OCI-LY3 (cell line): ENCODE data around the gene NCOA3.
A peak's percentile ranks its signal among the peaks of the same experiment; 100 is the strongest.

Experiments used
- CTCF ChIP-seq: fragments of 200-600, 300-600 bp; sonication (generic); IDR thresholded peaks from 2 replicates; pipeline ENCODE4 v1.5.1; 2014; ENCODE audit warnings: antibody characterized with exemption, low read length, low read depth
- EZH2phosphoT487 ChIP-seq: fragments of 200-600 bp; shearing (Covaris generic); IDR thresholded peaks from 2 replicates; pipeline ENCODE4 v1.6.1; 2018; ENCODE audit warnings: antibody characterized with exemption, mixed run types, low read depth

DNA sequence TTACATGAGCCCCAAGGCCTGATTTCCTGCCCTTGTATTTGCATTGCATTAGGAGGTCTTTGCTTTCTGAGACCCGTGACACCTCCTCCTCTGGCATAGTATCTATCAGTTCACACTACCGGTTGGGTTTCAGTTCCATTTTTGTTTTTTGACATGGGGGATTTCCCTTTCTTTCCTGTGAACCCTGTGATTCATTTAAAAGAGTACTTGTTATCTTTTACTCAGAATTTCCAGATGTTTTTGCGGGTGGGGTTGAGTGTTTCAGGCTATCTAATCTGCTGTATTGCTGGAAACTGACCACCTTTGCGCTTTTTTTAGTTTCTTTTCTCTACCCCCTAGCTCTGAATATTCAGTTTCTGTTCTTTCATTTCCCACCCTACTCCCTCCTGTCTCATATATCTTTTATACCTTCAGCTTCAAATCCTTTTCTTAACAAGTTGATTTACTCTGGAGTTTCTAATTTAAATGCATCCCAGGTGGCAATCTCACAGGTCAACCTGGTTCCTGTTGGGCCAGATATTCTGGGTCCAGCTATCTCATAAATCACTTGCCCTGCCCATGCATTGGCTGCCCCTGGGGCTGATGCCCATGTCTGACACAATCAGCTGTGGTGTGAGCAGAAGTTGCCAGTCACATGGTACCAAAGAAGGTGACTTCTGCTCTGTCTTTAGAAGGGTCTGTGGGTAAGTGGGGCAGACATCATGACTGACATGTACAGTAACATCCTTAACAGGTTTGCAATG lies 14.3 kb upstream of the NCOA3 start:
- no peak for TF ChIP-seq CTCF
- TF ChIP-seq EZH2phosphoT487, result 0 out of 2 replicates have a peak, but pooled peaks have one; percentile 69
